PC-3 (cell line): Measurements from ENCODE around the gene PI4KA.

Source experiments
- EZH2 ChIP-seq: fragments of 300-600 bp; sonication (generic); IDR thresholded peaks from one replicate; pipeline ENCODE4 v1.6.1; 2017; ENCODE audit warnings: antibody characterized with exemption, mild to moderate bottlenecking, low read length; ENCODE audit not compliant: unreplicated experiment
- EZH2phosphoT487 ChIP-seq: fragments of 300-600 bp; sonication (generic); IDR thresholded peaks from 2 replicates; pipeline ENCODE4 v1.6.1; 2018; ENCODE audit warnings: mild to moderate bottlenecking, antibody characterized with exemption, low read length, borderline replicate concordance
- TF ChIP-seq, protein P1 (sequence below): fragments of 300-600 bp; sonication (generic); conservative IDR thresholded peaks from 2 replicates; pipeline ENCODE4 v1.5.1; 2017; ENCODE audit warnings: antibody characterized with exemption, low read depth, mild to moderate bottlenecking, low read length

DNA sequence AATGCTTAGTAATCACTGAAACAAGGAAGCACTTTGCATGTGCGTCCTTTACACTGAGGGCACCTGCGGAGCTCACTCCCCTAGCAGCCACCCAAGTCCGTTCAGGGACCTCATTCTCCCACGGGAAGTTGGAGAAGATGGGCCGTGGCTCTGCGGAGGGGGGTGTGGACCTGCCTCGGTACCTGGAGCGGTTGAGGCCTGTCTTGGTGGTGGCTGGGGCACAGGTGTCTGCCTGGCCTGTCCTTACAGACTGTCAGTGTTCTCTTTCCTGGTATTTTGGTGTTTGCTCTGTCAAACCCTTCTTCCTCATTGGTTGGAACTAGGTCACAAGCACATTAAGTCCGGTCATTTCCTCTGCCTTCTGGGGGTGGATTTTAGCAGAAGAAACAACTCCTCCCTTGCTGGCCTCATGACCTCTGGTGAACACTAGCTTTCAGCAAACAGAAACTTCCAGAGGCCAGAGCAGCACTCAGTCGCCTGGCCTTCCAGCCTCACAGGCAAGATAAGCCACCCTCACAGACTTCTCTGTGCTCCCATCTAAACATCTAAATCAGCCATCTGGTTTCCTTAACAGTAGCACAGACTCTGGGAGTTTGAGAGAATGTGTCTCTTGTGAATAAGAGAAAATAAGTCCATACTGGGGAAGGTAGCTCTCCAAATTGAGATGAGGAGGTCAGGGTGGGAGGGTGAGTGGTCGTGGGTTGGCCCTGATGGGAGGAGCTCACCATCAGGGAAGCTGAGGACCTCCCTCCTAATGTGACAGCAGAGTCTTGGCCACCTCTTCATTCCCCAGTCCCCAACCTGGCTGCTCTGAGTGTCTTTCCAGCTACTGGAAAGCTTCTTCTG, 8.8 kb upstream of the PI4KA start:
- TF ChIP-seq, protein P1, sequence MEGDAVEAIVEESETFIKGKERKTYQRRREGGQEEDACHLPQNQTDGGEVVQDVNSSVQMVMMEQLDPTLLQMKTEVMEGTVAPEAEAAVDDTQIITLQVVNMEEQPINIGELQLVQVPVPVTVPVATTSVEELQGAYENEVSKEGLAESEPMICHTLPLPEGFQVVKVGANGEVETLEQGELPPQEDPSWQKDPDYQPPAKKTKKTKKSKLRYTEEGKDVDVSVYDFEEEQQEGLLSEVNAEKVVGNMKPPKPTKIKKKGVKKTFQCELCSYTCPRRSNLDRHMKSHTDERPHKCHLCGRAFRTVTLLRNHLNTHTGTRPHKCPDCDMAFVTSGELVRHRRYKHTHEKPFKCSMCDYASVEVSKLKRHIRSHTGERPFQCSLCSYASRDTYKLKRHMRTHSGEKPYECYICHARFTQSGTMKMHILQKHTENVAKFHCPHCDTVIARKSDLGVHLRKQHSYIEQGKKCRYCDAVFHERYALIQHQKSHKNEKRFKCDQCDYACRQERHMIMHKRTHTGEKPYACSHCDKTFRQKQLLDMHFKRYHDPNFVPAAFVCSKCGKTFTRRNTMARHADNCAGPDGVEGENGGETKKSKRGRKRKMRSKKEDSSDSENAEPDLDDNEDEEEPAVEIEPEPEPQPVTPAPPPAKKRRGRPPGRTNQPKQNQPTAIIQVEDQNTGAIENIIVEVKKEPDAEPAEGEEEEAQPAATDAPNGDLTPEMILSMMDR, result no peak
- TF ChIP-seq EZH2 (no peak), EZH2phosphoT487 (no peak)
